Measurements from ENCODE around the gene TBC1D10B. TPM values are rescaled to one million over a fixed set of nuclear protein-coding genes. Genes with fewer than 3 reads are reported as not detected.

Gene TBC1D10B
- total and polyA plus RNA-seq, 2 donors (not counting 1 experiment from before 2014, with no cell fraction given): 23.5 to 58.0 TPM

- 85% methylated on average over 6 of the region's 8 CpGs for WGBS (ENCODE audit: insufficient coverage)
- H3K79me2 ChIP-seq (ENCODE audit: control insufficient read depth, insufficient read depth, low read length): peaks cover 30% of the 10 kb centered on the region
- Mint-ChIP-seq H3K9me3 (ENCODE audit: insufficient read depth) (no peaks in the 10 kb centered on the region), H3K27ac (no peak overlapping the region), H3K27me3 (peaks cover 7% of the 10 kb centered on the region), H3K4me1 (peaks cover 19% of the 10 kb centered on the region), H3K4me3 (peak overlapping the region; percentile 75)
- intact Hi-C loops (cut with micrococcal nuclease): no loop called here
- no peaks in the 10 kb centered on the region for H3K9me3 ChIP-seq (ENCODE audit: control extremely low read depth in 1 of 3, control insufficient read depth in 2 of 3, insufficient read depth in 1 of 3, low read length in 2 of 3)
- no peak overlapping the region for H3K27ac ChIP-seq (ENCODE audit: low read length in 2 of 2)
- H3K4me1 ChIP-seq (ENCODE audit: control insufficient read depth in 2 of 2, insufficient read depth in 2 of 2, low read length in 2 of 2): peaks cover 11 to 24% of the 10 kb centered on the region in 2 donors
- TF ChIP-seq EZH2 (IDR thresholded peaks at IDR 0.05; ENCODE audit: borderline replicate concordance, insufficient read depth, low read depth, low read length, poor library complexity, severe bottlenecking): no peak
- TF ChIP-seq CTCF (IDR thresholded peaks at IDR 0.05): no peak
- no peaks in the 10 kb centered on the region for H3K27me3 ChIP-seq (replicated peaks in 1 of 4; ENCODE audit: control extremely low read depth in 1 of 4, control insufficient read depth in 3 of 4, insufficient read depth in 4 of 4, low read length in 3 of 4)
- DNase-seq (peak; percentile 6), ATAC-seq (ENCODE audit: low read depth) (no peak)
- ChIA-PET CTCF (interaction anchor here (1.1 to 2.5 kb wide), 2 partner anchors 7 to 28 kb away, joined by 3 to 15 read pairs; partner anchors contain the start of genes DCTPP1 and ZNF771), POLR2A (no interaction called here)
- H3K4me3 ChIP-seq (ENCODE audit: control extremely low read depth in 1 of 5, extremely low read depth in 1 of 5, insufficient read depth in 1 of 5, low read depth in 2 of 5, low read length in 4 of 5): no peak overlapping the region
- H3K9ac ChIP-seq (ENCODE audit: low read length): no peak overlapping the region
- H4K20me1 ChIP-seq (ENCODE audit: control insufficient read depth, insufficient read depth, low read length, poor library complexity, severe bottlenecking): peaks cover 18% of the 10 kb centered on the region
- H3K4me2 ChIP-seq (replicated peaks; ENCODE audit: low read depth, low read length, poor library complexity, severe bottlenecking): no peak overlapping the region
- H3K36me3 ChIP-seq (replicated peaks in 1 of 2; ENCODE audit: control extremely low read depth in 1 of 2, control insufficient read depth in 1 of 2, extremely low read depth in 1 of 2, insufficient read depth in 2 of 2, low read length in 1 of 2): peaks cover 0 to 16% of the 10 kb centered on the region in 2 experiments
- H2AFZ ChIP-seq (ENCODE audit: insufficient read depth, low read depth, low read length, poor library complexity, severe bottlenecking): no peak overlapping the region
These were observed 31.6 kb upstream of the TBC1D10B start for GRCh38 chr16:30401768-30402425.
